ENCODE measurements around the gene NEURL4. TPM values are rescaled to one million over a fixed set of nuclear protein-coding genes. Genes with fewer than 3 reads are reported as not detected.

The NEURL4 gene
- total RNA-seq, 1 experiment from 2014 or later, result 22.7 TPM

DNA sequence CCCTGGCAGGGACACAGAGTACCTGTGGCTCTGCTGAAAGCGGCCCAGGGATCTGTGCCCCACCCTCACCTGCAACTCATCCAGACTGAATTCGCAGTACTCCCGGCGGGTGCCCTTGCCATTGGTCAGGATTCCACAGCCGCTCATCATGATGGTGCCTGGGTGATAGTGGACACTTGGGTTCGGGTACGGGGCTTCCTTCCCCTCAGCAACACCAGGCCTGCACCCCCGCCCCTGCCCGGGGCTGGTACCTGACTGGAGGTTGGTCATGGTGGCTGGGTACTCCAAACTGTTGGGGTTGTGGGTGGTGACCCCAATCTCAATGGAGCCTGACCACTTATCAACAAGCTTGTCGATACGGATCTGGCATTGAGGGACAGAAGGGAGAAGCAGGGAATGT is 2.9 kb downstream of the NEURL4 start:
- DNase-seq (ENCODE audit: extremely low read depth, low read depth), result no peak

DNA sequence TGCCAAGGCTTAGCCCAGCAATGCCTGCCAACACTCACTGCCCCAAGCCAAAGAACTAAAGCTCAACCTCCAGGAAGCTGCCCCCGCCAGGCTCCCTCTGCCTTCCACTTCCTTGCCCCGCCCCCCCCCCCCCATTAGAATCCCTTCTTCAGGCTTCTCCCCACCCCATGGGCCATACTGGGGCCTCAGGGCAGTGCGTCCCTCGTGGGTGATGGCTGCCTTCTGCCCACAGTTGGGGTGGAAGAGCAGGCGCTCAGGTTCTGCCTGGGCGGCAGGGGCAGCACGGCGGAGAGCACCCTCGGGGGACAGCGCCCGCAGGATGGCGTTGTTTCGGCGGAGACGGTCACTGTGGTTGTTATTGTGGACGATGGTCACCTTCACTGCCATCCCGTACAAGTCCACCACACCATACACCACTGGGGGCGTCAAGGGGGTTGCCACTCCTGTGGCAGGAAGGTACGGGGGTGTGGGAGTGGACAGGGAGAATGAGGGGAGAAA is 4.1 kb downstream of the NEURL4 start:
- no peak for DNase-seq (ENCODE audit: extremely low read depth, low read depth)

DNA sequence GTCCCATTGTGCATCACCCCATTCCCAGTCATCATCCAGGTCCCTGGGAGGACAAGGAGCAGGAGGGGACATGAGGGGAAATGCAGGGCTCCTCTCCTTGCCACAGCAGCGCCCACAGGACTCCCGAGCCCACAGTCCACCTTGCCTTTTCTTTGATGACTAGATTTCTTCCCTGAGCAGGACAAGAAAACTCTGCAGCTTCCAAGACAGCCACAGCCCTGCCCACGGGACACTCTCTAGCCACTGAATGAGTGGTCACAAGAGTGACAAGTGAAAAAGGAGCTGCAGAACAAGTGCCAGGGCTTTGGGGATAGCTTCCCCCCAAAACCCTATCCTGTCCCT is 4.7 kb downstream of the NEURL4 start:
- no peak for DNase-seq (ENCODE audit: extremely low read depth, low read depth)

DNA sequence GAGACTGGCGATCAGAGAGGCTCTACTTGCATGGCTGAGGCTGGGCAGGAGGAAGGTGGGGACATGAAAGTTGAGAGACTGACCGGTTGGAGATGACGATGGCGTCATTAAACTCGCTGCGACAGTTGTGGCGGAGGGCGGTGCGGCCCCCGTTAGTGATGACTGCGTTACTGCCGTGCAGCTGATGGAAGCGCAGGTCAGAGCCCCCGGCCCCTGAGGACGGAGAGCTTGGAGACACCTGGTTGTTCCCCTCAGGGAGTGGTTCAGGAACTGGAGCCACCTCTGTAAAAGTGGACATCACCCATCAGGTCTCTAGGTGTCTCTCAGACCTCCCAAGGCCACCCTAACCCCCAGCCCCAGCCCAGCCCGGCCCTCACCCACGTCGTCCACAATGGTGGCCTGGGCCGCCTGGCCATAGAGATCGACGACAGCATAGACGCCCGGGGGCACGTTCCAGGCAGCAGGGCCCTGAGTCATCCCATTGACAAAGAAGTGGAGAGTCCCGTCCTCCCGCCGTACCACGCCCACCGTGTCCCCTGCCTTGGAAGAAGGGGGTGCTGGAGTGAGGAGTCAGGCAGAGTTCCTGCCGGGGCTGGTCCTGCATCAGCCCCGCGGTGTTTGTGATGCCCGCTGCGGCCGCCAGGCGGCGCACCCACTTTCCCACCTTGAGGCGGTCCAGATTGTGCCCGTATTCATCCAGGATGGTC is 5.3 kb downstream of the NEURL4 start:
- no peak for DNase-seq (ENCODE audit: extremely low read depth, low read depth)

DNA sequence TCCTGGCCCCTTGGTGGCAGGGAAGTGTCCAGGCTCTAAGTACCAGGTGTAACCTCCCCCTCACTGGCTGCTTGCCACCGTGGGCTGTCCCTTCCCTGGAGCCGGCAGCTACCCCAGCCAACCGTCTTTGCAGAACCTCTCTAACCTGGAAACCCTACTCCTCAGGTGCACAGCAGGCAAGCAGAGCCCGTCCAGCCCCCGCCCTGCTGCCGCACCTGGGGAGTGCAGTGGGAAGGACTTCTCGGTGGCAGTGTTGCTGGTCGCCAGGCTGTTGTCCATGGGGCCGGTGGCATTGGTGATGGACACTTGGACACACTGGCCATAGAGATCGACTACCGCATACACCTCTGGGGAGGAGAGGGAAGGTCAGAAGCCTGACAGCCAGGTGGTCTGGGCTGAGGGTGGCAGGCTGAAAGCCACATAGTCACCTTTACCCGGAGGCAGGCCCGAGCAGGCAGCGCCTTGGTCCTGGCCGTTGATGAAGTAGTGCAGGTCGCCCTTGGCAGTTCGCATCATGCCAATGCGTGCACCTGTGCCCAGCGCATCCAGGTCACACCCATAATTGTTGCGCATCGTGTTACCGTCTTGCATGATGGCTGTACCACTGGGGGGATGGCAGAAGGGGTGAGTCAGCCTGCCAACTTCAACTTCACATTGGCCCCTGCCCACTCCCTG is 6.5 kb downstream of the NEURL4 start:
- no peak for DNase-seq (ENCODE audit: extremely low read depth, low read depth)

DNA sequence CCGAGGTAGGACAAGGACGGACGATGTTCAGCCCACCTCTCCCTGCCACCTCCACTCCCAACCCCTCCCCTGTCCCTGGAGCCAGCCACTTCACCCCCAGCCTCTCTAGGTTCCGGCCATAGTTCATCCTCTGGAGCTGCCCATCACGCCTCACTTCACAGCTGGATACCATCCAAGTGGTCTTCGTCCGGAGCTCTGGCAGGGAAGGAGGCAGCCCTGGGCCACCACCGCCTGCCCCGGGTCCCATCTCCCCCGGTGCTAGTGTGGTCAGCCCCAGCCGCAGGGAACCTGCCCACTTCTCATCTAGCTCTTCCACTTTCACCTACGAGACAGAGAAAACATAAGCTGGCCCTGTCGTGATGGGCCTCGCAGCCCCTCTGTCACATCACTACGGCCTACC is 7.7 kb downstream of the NEURL4 start:
- no peak for DNase-seq (ENCODE audit: extremely low read depth, low read depth)

DNA sequence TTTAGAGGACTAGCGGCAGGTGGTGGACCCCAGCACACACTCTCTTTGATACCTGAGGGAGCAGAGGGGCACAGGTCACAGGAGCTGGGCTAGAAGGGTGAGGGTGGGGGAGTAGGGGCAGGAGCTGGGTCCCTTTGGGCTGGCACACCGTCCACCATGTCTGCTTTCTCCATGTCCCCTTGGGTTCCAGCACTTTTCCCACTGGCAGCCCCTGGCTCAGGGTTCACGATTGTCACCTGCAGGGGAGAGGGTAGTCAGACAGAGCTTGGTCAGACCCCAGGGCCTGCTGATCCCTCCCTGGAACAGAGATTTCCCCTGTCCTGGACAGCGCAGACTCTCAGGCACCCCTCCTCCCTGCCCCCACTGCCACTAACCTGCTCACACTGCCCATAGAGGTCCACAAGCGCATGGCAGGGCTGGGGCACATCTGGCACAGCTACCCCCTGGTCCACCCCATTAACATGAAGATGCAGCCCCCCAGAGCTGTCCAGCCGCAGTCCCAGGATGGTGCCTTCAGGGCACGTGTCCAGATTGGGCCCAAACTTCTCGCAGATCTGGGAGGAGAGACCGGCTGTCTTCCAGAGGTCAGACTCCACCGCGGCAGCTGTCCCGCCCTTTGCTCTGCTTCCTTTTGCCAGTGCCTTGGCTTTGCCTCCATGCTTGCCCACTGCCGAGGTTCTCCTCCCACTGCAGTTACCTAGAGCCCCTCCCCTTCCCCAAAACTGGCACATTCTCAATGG is 10.8 kb downstream of the NEURL4 start:
- no peak for DNase-seq (ENCODE audit: extremely low read depth, low read depth)

DNA sequence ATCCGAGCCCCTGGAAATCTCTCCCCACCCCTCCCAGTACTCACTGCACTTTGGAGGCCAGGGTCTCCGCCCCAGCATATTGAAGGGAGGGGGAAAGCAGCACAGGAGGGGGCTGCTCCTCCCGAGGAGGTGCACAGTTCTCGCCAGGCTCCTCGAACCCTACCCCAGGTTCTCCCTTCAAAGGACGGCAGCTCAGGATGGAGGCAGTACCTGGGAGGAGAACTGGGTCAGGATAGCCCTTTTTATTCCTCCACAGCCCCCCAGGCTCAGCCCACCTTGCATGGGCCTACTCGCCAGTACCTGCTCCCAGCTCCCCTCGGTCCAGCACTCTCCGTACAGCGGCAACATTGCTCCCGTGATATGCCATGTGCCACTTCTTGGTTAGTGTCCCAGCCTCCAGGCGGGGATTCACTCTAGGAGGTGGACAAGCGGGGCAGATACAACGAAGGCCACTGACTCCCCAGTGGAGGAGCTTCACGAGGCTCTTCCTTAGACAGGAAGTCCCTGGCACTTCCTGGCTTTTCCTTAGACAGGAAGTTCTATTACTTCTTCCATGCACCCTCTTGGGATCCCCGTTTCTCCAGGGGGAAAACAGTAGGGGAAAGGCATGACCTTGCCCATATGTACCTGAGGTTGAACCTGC is 11.9 kb downstream of the NEURL4 start:
- no peak for DNase-seq (ENCODE audit: extremely low read depth, low read depth)

DNA sequence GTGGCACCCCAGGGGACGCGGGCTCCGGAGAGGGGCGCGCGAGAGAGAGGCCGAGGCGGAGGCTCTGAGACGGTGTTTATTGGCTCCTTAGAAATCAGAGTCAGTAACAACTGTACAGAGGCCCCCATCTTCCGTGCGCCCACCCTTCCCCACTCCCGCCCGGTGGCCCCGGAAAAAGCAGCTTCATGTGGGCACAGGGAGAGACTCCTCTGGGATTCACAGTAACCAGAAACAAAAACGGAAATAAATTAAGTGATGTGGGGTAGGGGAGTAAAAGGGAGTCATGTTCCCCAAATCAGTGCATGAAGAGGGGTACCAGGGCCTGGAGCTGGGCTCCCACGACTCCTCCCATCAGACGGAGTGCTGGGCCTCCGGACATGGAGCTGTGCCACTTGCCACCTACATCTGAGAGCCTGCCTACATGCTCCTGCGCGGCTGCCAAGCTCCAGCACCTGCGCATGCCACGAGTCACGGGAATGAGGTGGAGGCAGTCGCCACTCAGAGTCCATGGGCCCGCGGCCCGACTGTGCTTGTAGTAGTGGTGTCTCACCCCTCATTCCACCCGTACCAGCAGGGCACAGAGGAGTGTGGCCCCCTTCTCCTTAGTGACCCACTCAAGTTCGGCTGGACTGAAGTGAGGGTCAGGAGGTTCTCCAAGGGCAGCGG is 13.4 kb downstream of the NEURL4 start:
- no peak for DNase-seq (ENCODE audit: extremely low read depth, low read depth)

DNA sequence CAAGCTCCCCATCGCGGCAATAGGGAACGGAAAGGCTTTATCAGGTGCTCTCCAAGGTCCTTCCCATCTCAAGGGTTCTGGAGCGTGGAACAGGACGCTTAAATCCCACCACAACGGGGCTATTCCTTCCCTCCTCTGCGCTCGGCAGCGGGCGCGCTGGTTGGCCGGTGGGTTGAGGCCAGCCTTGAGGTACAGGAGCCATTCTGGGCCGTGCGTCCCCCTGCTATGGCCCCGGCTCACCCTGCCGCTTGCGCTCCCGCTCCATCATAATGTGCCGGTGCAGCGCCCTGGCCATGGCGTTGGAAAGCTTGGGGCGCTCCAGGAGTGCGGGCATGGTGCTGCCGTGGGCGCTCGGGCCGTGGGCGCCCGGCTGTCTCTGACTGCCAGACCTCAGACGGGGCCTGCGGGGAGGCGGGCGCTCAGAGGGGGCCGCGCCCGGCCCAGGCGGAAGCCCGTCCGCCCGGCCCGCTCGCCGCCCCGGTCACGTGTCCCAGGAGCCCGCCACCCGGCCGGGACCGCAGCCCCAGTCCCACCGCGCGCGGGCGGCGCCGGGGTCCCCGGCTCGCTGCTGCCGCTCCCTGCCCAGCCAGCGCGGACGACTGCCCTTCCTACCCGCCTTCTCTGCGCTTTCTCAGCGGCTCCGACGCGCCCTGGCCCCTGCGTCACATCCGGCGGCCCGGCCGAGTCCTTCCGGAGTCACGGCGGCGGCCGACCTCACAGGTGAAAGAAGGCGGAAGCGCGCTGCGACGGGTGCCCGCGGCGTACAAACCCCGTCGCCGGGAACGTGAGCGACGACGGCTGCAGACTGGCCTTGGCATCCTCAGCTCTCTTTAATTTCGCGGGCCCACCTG is 14.2 kb downstream of the NEURL4 start, which contains the start of gene GPS2:
GPS2 (minus strand) TSS at position 642 of the 851 bp plus-strand sequence; CDS start at position 334, 308 bp downstream.
- peak; percentile 81 for DNase-seq (ENCODE audit: extremely low read depth, low read depth)

DNA sequence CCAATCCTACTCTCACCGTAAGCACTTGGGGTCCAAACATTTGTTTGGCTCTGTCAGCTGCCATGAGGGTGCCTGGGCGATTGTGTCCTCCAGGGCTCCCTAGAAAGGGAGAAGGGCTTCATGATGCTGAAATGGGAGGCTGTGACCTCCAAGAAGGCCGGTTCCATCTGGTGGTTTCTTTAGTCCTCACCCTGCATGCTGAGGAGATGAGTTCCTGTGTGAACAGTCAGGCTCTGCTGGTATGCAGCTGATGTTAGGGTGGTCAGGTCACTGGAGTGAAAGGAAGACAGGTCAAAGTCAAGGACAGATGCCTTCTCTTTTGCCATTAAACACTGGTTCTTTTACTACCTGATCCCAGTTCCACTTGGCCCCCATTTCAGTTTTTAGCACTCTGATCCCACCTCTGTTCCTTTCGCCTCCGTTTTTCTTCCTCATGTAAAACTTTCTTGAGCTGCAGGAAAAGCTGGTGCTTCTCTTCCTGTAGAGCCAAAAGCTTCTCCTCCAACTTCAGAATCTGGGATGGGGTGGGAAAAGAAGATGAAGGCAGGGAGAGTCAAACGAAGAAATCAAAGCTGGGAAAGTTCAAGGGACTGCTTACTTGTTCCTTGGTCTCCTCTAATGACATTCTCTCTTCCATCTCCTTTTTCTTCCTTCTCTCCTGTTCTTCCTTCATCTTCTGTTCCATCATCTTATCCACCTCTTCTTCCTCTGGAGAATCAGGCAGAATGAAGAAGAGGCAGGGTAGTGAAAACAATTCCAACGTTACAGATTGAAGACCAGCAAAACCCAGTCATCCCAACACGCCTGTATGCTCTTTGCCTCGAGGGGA is 15.0 kb downstream of the NEURL4 start:
- DNase-seq (ENCODE audit: extremely low read depth, low read depth), result no peak

DNA sequence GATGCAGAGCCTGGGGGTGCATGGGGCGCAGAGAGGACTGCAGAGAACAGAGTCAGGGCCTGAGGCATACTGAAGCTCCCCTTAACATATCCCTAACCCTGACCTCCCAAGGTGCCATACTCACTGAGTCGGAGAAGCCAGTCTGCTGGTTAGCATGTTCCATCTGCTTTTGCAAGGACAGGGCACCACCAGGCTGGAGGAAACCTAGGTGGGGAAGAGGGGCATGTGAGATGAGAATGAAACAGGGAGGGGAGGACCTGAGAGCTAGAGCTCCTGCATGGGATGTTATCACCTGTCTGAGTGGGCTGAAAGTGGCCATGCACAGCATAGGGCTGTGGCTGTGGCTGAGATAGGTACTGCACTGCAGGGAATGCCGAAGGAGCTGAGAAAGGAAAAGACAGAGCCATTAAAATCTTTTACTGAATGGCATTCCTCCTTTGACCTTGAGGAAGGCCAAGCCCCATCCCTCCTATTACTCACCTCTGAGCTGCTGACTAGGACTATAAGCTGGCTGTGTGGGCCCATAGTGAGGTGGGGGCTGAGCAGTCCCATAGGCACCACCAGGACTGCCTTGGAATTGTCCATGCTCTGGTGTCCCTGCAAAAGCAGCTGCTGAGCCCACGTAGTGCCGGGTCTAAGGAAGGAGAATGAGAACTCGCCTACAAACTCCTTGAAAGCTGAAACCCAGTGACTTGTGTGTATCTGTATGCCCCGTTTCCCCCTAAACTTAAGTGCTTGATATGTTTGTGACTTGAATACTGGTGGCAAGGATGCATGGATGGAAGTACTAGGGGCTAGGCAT is 15.8 kb downstream of the NEURL4 start:
- no peak for DNase-seq (ENCODE audit: extremely low read depth, low read depth)

DNA sequence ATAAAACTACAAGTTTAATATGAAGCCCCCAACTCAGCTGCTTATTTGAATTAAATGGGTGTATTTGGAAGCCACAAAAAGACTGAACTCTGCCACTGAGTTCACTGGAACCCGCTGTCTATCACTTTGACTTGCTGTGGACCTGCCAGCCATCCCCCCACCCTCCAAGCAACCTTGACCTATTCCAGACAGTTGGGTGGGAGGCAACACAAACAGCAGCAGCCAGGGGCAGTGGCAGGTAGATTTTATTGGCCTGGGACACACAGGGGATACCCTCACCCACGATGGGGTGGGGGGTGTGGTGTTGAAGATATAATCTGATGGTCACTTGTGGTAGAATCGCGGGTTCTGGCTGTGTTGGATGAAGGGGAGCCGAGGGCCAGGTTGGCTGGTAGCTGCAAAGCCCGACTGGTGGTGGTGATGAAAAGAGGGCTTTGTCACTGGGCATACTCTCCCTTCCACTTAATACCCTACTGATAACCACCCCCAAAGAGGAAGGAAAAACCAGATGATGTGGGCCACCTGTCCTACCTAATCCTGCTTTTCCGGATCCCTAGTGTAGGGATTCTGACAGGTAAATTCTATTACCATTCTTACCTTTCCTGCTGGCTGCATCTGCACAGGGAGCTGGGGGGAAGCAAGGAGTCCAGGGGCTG is 16.6 kb downstream of the NEURL4 start:
- DNase-seq (ENCODE audit: extremely low read depth, low read depth), result no peak

DNA sequence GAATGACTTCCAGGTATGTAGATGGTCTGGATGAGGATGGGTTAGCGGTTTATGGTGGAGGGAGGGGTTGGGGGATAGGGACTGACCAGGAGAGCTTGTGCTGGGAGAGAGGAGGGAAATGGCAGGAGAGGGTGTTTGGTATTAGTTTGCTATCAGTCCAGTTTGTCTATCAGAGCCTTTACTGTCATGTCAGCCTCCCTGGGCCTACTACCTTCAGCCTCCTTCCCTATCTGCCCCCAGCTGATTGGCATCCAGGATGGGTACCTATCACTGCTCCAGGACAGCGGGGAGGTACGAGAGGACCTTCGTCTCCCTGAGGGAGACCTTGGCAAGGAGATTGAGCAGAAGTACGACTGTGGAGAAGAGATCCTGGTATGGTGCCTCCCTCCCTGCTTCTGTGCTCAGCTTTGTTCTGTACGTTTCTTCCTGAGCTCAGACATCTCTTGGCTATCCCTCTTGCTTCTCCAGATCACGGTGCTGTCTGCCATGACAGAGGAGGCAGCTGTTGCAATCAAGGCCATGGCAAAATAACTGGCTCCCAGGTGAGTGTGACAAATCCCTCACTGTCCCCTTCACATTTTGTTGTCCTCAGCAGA is 17.9 kb downstream of the NEURL4 start:
- DNase-seq (ENCODE audit: extremely low read depth, low read depth), result no peak

DNA sequence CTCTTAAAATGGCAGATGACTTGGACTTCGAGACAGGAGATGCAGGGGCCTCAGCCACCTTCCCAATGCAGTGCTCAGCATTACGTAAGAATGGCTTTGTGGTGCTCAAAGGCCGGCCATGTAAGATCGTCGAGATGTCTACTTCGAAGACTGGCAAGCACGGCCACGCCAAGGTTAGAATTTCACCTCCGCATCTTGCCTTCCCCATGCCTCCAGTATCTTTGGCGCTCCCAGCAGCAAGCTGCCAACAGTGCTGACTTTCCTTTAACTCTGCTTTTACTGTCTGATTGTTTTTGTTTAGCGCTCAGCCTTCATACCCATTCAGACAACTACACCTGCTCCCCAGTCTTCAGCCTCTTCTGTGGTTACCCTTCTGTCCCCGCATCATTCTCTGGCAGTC is 19.5 kb downstream of the NEURL4 start:
- DNase-seq (ENCODE audit: extremely low read depth, low read depth), result no peak

DNA sequence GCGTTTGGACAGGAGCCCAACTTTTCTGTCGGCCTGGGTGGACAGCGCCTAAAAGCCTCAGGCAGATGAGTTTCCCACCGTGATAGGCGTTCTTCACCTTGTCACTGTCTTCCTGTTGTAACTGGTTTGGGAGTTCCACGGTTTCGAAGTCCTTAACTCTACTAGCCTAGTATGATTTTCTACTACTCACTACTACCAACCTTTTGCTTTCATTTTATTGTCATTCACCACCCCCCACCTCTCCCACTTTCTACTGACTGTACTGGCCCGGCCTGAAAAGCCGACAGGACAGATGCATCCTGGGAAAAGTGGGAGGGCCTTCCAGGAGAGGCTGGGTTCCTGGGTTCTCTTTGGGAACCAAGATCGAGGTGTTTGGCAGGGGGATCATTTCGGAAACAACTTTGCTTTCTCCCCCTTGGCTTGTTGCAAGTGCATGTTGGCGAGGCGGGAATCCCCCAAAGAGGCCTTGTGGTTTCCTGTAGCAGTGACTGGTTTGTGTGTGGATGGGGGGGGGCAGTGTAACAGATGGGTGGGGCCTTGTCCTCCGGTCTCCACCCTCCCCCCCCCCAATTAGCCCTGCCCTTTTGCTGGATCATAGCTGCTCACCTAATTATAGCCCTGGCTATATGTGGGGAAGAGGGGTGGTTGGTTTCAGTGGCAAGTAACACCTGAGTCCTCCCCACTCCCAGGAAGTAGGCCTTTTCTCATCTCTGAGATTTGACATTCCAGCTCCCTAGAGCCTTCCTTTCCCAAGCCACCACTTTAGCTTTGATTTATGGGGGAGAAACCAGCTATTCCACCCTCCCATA is 20.3 kb downstream of the NEURL4 start:
- DNase-seq (ENCODE audit: extremely low read depth, low read depth), result peak; percentile 74
